ENCODE data around the gene OR5AK2. TPM values are rescaled to one million over a fixed set of nuclear protein-coding genes. Genes with fewer than 3 reads are reported as not detected.

Gene OR5AK2
- total and polyA plus RNA-seq, 2 of the 8 experiments (the other 6 are each of a cell fraction or from before 2014, with no cell fraction given) = not detected

DNA sequence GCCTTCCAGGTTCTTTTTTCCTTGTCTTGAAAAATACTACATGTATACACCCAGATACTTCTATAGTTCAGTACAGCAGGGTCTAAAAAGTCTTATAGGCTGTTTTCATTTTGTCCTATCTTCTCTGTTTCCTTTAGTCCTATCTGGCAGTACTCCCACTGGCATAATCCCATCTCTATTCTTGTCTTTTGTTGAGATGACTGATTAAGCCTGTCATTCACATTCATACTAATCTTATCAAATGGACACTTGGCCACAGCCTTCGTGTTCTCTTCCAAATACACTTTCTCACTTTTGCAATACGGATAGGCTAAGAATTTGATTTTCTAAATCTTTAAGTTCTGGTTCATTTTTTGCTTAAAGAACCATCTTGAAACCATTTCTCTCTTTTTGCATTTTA, 42.8 kb downstream of the OR5AK2 start (continued):
- TF ChIP-seq EP300 (IDR thresholded peaks at IDR 0.05; ENCODE audit: borderline replicate concordance in 1 of 2, low read depth in 2 of 2, low read length in 2 of 2) = no peak

Other genes starting within 250 kb of the OR5AK2 start
- not detected in 2 replicates for gene OR9G4, start 240.2 kb upstream of the OR5AK2 start, total RNA-seq (2021; fragmentation: NEBNext Ultra II Directional; extraction: Animal tissue kit (Norgen Biotek cat#: 25700))
- not detected in 2 replicates for gene OR9G4, start 240.2 kb upstream of the OR5AK2 start, polyA plus RNA-seq (2011; rRNA removed)
- 1.1 and 1.4 TPM in 2 replicates for gene LRRC55, start 193.0 kb downstream of the OR5AK2 start, total RNA-seq (2021; fragmentation: NEBNext Ultra II Directional; extraction: Animal tissue kit (Norgen Biotek cat#: 25700))
- gene LRRC55, start 193.0 kb downstream of the OR5AK2 start, polyA plus RNA-seq (2011; rRNA removed) = 0.62 and 0.64 TPM in 2 replicates
- gene APLNR, start 248.3 kb downstream of the OR5AK2 start, total RNA-seq (2021; fragmentation: NEBNext Ultra II Directional; extraction: Animal tissue kit (Norgen Biotek cat#: 25700)) = 0.13 TPM in 1 of 2 replicates, not detected in the other
- 0.66 and 0.80 TPM in 2 replicates for gene APLNR, start 248.3 kb downstream of the OR5AK2 start, polyA plus RNA-seq (2011; rRNA removed)